H1 (cell line): ENCODE results near the gene NEUROD6. TPM values are rescaled to one million over a fixed set of nuclear protein-coding genes. Genes with fewer than 3 reads are reported as not detected.

Source experiments
- CTCF ChIA-PET: fragments of 300-600 bp; sonication (Branson Sonifier 250); formaldehyde crosslinking; loops from one replicate; lab custom pipeline; 2021; ENCODE audit not compliant: partially characterized antibody; lab: Charles Lee
- POLR2A ChIA-PET: fragments of 300-600 bp; sonication (Branson Sonifier 250); formaldehyde crosslinking; loops from one replicate; lab custom pipeline; 2021; ENCODE audit warnings: inconsistent platforms; ENCODE audit not compliant: partially characterized antibody; lab: Charles Lee
- DNase-seq, 2 experiments: peaks; one replicate each; pipeline versions ENCODE4 v3.0.0 to v3.0.0-alpha.2; 2010 to 2022; ENCODE audit warnings: low spot score in 2 of 2, low read depth in 1 of 2, mixed read lengths in 1 of 2
- FAIRE-seq: peaks from 2 replicates; lab custom pipeline; 2011; peaks lifted over from hg19 to GRCh38; lab: Jason Lieb, UNC
- H2AFZ ChIP-seq: 2 replicates; pipeline ENCODE4 v1.8.1; 2012; ENCODE audit warnings: low read length, inconsistent platforms
- H2AK5ac ChIP-seq: 2 replicates; pipeline ENCODE4 v1.6.1; 2013; ENCODE audit warnings: low read depth, low read length
- H2BK120ac ChIP-seq: replicated peaks from 2 replicates; pipeline ENCODE3; 2013; ENCODE audit warnings: low read depth, low read length, inconsistent platforms
- H2BK12ac ChIP-seq: 2 replicates; pipeline ENCODE4 v1.6.1; 2013; ENCODE audit warnings: low read depth, low read length
- H2BK15ac ChIP-seq: 2 replicates; pipeline ENCODE4 v1.6.1; 2013; ENCODE audit warnings: low read length
- H2BK20ac ChIP-seq: 2 replicates; pipeline ENCODE4 v1.6.1; 2013; ENCODE audit warnings: low read length
- H2BK5ac ChIP-seq: 2 replicates; pipeline ENCODE4 v1.6.1; 2013; ENCODE audit warnings: low read depth, low read length
- H3K14ac ChIP-seq: 2 replicates; pipeline ENCODE4 v1.6.1; 2013; ENCODE audit warnings: inconsistent platforms; ENCODE audit not compliant: insufficient read length
- H3K18ac ChIP-seq: 2 replicates; pipeline ENCODE4 v1.6.1; 2013; ENCODE audit warnings: low read length; ENCODE audit errors: extremely low read depth
- H3K23ac ChIP-seq: 2 replicates; pipeline ENCODE4 v1.6.1; 2013; ENCODE audit warnings: inconsistent platforms; ENCODE audit not compliant: insufficient read length
- H3K23me2 ChIP-seq: 2 replicates; pipeline ENCODE4 v1.6.1; 2013; ENCODE audit warnings: low read depth, low read length
- H3K27ac ChIP-seq: 2 replicates; pipeline ENCODE4 v1.6.1; 2011; ENCODE audit warnings: low read depth, low read length, inconsistent platforms
- H3K27me3 ChIP-seq, 4 experiments: replicated peaks in 1 of 4; 1 replicate in 1 of 4; 2 replicates in 3 of 4; pipeline versions ENCODE4 v1.6.1 to v1.8.1; 2011 to 2013; ENCODE audit warnings: low read length in 3 of 4, mild to moderate bottlenecking in 3 of 4, inconsistent platforms in 2 of 4, mixed read lengths in 2 of 4, moderate library complexity in 1 of 4; ENCODE audit not compliant: control insufficient read depth in 3 of 4, insufficient read depth in 3 of 4; ENCODE audit errors: extremely low read depth in 1 of 4
- H3K36me3 ChIP-seq, 4 experiments: 2 replicates each; pipeline versions ENCODE4 v1.6.1 to v1.8.1; 2011 to 2013; ENCODE audit warnings: mild to moderate bottlenecking in 4 of 4, low read length in 3 of 4, moderate library complexity in 2 of 4, control low read depth in 1 of 4, inconsistent platforms in 1 of 4; ENCODE audit not compliant: insufficient read depth in 4 of 4, control insufficient read depth in 2 of 4
- H3K4ac ChIP-seq: replicated peaks from 2 replicates; pipeline ENCODE3; 2013; ENCODE audit warnings: low read length, low read depth, mixed read lengths, inconsistent platforms; ENCODE audit not compliant: insufficient read length
- H3K4me1 ChIP-seq, 4 experiments: replicated peaks in 1 of 4; 1 replicate in 1 of 4; 2 replicates in 3 of 4; pipeline versions ENCODE4 v1.6.1 to v1.8.1; 2011 to 2013; ENCODE audit warnings: low read length in 3 of 4, inconsistent platforms in 2 of 4, mixed read lengths in 1 of 4; ENCODE audit not compliant: insufficient read depth in 4 of 4, control insufficient read depth in 3 of 4
- H3K4me2 ChIP-seq, 2 experiments: 2 replicates each; pipeline versions ENCODE4 v1.6.1 to v1.8.1; 2011 to 2013; ENCODE audit warnings: low read depth in 2 of 2, low read length in 2 of 2, control low read depth in 1 of 2, inconsistent platforms in 1 of 2, mild to moderate bottlenecking in 1 of 2; ENCODE audit not compliant: insufficient read depth in 1 of 2
- H3K4me3 ChIP-seq, 4 experiments: fragments of 200-600, 300-600 bp in 1 of 4; sonication (generic), shearing (Covaris generic), sonication (Bioruptor Twin) in 1 of 4; 2 replicates each; pipeline versions ENCODE4 v1.5.1 to v1.8.1; 2011 to 2016; ENCODE audit warnings: low read length in 4 of 4, low read depth in 3 of 4, control low read depth in 2 of 4, inconsistent platforms in 2 of 4, mild to moderate bottlenecking in 2 of 4, mixed read lengths in 1 of 4, moderate library complexity in 1 of 4; ENCODE audit not compliant: insufficient read depth in 2 of 4; ENCODE audit errors: extremely low read depth in 1 of 4
- H3K56ac ChIP-seq: replicated peaks from 2 replicates; pipeline ENCODE3; 2013; ENCODE audit warnings: low read depth, mild to moderate bottlenecking, mixed read lengths, low read length, inconsistent platforms; ENCODE audit not compliant: insufficient read length
- H3K79me1 ChIP-seq: 2 replicates; pipeline ENCODE4 v1.6.1; 2013; ENCODE audit warnings: low read depth, low read length, control low read depth
- H3K79me2 ChIP-seq, 2 experiments: 2 replicates each; pipeline versions ENCODE4 v1.6.1 to v1.8.1; 2012 to 2013; ENCODE audit warnings: low read length in 2 of 2, mild to moderate bottlenecking in 2 of 2, inconsistent platforms in 1 of 2; ENCODE audit not compliant: insufficient read depth in 2 of 2, control insufficient read depth in 1 of 2
- H3K9ac ChIP-seq, 4 experiments: replicated peaks in 1 of 4; 1 replicate in 1 of 4; 2 replicates in 3 of 4; pipeline versions ENCODE4 v1.6.1 to v1.8.1; 2011 to 2013; ENCODE audit warnings: low read depth in 3 of 4, low read length in 3 of 4, control low read depth in 2 of 4, mild to moderate bottlenecking in 2 of 4, moderate library complexity in 2 of 4, inconsistent platforms in 1 of 4; ENCODE audit errors: extremely low read depth in 1 of 4
- H3K9me3 ChIP-seq, 2 experiments: 2 replicates each; pipeline versions ENCODE4 v1.6.1 to v1.8.1; 2012 to 2013; ENCODE audit warnings: mild to moderate bottlenecking in 2 of 2, moderate library complexity in 2 of 2, control low read depth in 1 of 2, inconsistent platforms in 1 of 2, low read depth in 1 of 2, low read length in 1 of 2, mixed read lengths in 1 of 2; ENCODE audit not compliant: insufficient read depth in 2 of 2
- H4K20me1 ChIP-seq, 2 experiments: replicated peaks in 1 of 2; 2 replicates each; pipeline versions ENCODE3 to v1.8.1; 2011 to 2013; ENCODE audit warnings: inconsistent platforms in 2 of 2, low read length in 2 of 2, mild to moderate bottlenecking in 1 of 2; ENCODE audit not compliant: insufficient read depth in 2 of 2, control insufficient read depth in 1 of 2
- H4K5ac ChIP-seq: 2 replicates; pipeline ENCODE4 v1.6.1; 2013; ENCODE audit warnings: low read length, low read depth, mixed read lengths, inconsistent platforms; ENCODE audit not compliant: insufficient read length
- H4K8ac ChIP-seq: 2 replicates; pipeline ENCODE4 v1.8.0; 2013; ENCODE audit warnings: mild to moderate bottlenecking, moderate library complexity, low read length, inconsistent platforms; ENCODE audit not compliant: insufficient read depth; ENCODE audit errors: extremely low read depth
- H4K91ac ChIP-seq: replicated peaks from 2 replicates; pipeline ENCODE3; 2013; ENCODE audit warnings: low read length, mixed read lengths, inconsistent platforms; ENCODE audit not compliant: insufficient read length
- CREB1 ChIP-seq: IDR thresholded peaks from 2 replicates; pipeline ENCODE4 v1.6.1; 2012; ENCODE audit warnings: inconsistent platforms
- CTBP2 ChIP-seq: IDR thresholded peaks from 2 replicates; pipeline ENCODE4 v1.7.0; 2011; ENCODE audit warnings: borderline replicate concordance, mild to moderate bottlenecking, moderate library complexity, mixed read lengths, low read length; ENCODE audit not compliant: insufficient read depth, insufficient read length
- EZH2 ChIP-seq: fragments of 200-600 bp; sonication (generic); IDR thresholded peaks from 2 replicates; pipeline ENCODE4 v1.7.1; 2012; ENCODE audit warnings: low read depth, mild to moderate bottlenecking, moderate library complexity, low read length, inconsistent platforms; ENCODE audit not compliant: severe bottlenecking
- GABPA ChIP-seq: IDR thresholded peaks from 2 replicates; pipeline ENCODE4 v1.6.1; 2011; ENCODE audit warnings: mild to moderate bottlenecking, low read length, moderate library complexity, borderline replicate concordance; ENCODE audit not compliant: insufficient read depth
- GTF2F1 ChIP-seq: IDR thresholded peaks from 2 replicates; pipeline ENCODE4 v1.6.1; 2012; ENCODE audit warnings: low read depth, low read length, improper control_type of control experiment, borderline replicate concordance
- KDM1A ChIP-seq: fragments of 200-600, 300-600 bp; sonication (generic); IDR thresholded peaks from 2 replicates; pipeline ENCODE4 v1.7.1; 2016; ENCODE audit warnings: mild to moderate bottlenecking, low read length, borderline replicate concordance
- NRF1 ChIP-seq: IDR thresholded peaks from 2 replicates; pipeline ENCODE4 v1.6.1; 2011; ENCODE audit warnings: mild to moderate bottlenecking, low read depth, low read length, improper control_type of control experiment
- RAD21 ChIP-seq, 2 experiments: IDR thresholded peaks in 1 of 2; conservative IDR thresholded peaks in 1 of 2; 2 replicates each; pipeline ENCODE4 v1.6.1; 2011; ENCODE audit warnings: low read depth in 2 of 2, low read length in 2 of 2, improper control_type of control experiment in 1 of 2, inconsistent platforms in 1 of 2, mild to moderate bottlenecking in 1 of 2, moderate library complexity in 1 of 2
- RXRA ChIP-seq: IDR thresholded peaks from 2 replicates; pipeline ENCODE4 v1.6.1; 2011; ENCODE audit warnings: low read depth, mild to moderate bottlenecking, low read length, moderate library complexity; ENCODE audit not compliant: insufficient read depth
- SIN3A ChIP-seq, 2 experiments: IDR thresholded peaks in 1 of 2; conservative IDR thresholded peaks in 1 of 2; 2 replicates each; pipeline ENCODE4 v1.6.1; 2011 to 2012; ENCODE audit warnings: low read length in 2 of 2, improper control_type of control experiment in 1 of 2, low read depth in 1 of 2, mild to moderate bottlenecking in 1 of 2
- SRF ChIP-seq: IDR thresholded peaks from 2 replicates; pipeline ENCODE4 v1.6.1; 2011; ENCODE audit warnings: mild to moderate bottlenecking, low read depth, low read length, moderate library complexity
- TEAD4 ChIP-seq: IDR thresholded peaks from 2 replicates; pipeline ENCODE4 v1.6.1; 2012; ENCODE audit warnings: low read depth, low read length, inconsistent platforms, mixed read lengths
- WGBS, 2 experiments: shearing (Covaris generic) in 1 of 2; methylation state at CpG; one replicate each; pipeline versions ENCODE4 v1.1.6 to v1.1.7; 2013 to 2015; ENCODE audit warnings: low lambda C conversion rate in 2 of 2, mixed read lengths in 2 of 2, inconsistent platforms in 1 of 2, low coverage in 1 of 2, missing lambda C conversion rate in 1 of 2; ENCODE audit not compliant: insufficient replicate concordance in 2 of 2, insufficient coverage in 1 of 2, insufficient read length in 1 of 2; ENCODE audit errors: extremely low coverage in 1 of 2, missing lambda C conversion rate in 1 of 2; 5-methylcytosine and 5-hydroxymethylcytosine counted together
- polyA plus RNA-seq, 7 experiments: library from polyadenylated mRNA; depleted of rRNA in 3 of 7; stranded (reverse) in 5 of 7; unstranded in 2 of 7; fragments of >200 nt in 5 of 7; fragments of 200-250 nt in 2 of 7; gene quantifications; 1 replicate in 5 of 7; 2 replicates in 1 of 7; 4 replicates in 1 of 7; pipeline versions ENCODE4 v1.2.1 to v1.2.3, GENCODE V29; 2011 to 2013; ENCODE audit warnings: missing spikeins in 2 of 7, mixed read lengths in 2 of 7
- total RNA-seq: library from RNA; stranded (reverse); fragmentation: NEBNext Ultra II Directional; extraction: Animal tissue kit (Norgen Biotek cat#: 25700); gene quantifications from 2 replicates; pipeline ENCODE4 v1.2.1, GENCODE V29; 2021
- TF ChIP-seq, protein P1 (sequence below): IDR thresholded peaks from 2 replicates; pipeline ENCODE4 v1.6.1; 2011; ENCODE audit warnings: low read depth, mild to moderate bottlenecking, low read length; ENCODE audit not compliant: insufficient read depth

NEUROD6 gene
- total and polyA plus RNA-seq, 2 of the 8 experiments (the other 6 are each of a cell fraction or from before 2014, with no cell fraction given): not detected

- no peak overlapping the region for H3K18ac ChIP-seq
- H3K9ac ChIP-seq: no peak overlapping the region
- no peak overlapping the region for H2BK120ac ChIP-seq
- no peaks in the 10 kb centered on the region for H3K79me2 ChIP-seq
- no peak overlapping the region for H2BK12ac ChIP-seq
- H3K4me3 ChIP-seq: no peak overlapping the region
- H3K23me2 ChIP-seq: peaks cover 2% of the 10 kb centered on the region; the same call in 1 of the 2 replicates
- H3K4me2 ChIP-seq: no peak overlapping the region
- ChIA-PET CTCF (interaction anchor here (0.6 to 1.0 kb wide), 5 partner anchors 31 to 547 kb away, joined by 3 to 7 read pairs (median 3); no protein-coding TSS in a partner anchor), POLR2A (no interaction called here)
- H4K91ac ChIP-seq: no peak overlapping the region
- H3K56ac ChIP-seq: no peak overlapping the region
- DNase-seq (no peak), FAIRE-seq (no peak)
- H2AFZ ChIP-seq: no peak overlapping the region
- no peak overlapping the region for H4K8ac ChIP-seq
- H3K36me3 ChIP-seq: no peaks in the 10 kb centered on the region
- H3K79me1 ChIP-seq: no peaks in the 10 kb centered on the region
- H3K27me3 ChIP-seq: peaks cover 5 to 17% (median 8%) of the 10 kb centered on the region in 4 experiments; a peak in 6 of 7 replicates
- H3K4me1 ChIP-seq: no peaks in the 10 kb centered on the region
- no peak overlapping the region for H2BK15ac ChIP-seq
- H2AK5ac ChIP-seq: no peak overlapping the region
- no peak overlapping the region for H3K14ac ChIP-seq
- 88% methylated on average over 5 of the region's 5 CpGs; no CpG with 5 or more reads in 1 of the 2 experiments for WGBS, 2 experiments
- no peak overlapping the region for H2BK20ac ChIP-seq
- H4K5ac ChIP-seq: no peak overlapping the region
- no peaks in the 10 kb centered on the region for H3K9me3 ChIP-seq
- H3K4ac ChIP-seq: no peak overlapping the region
- H3K27ac ChIP-seq: no peak overlapping the region
- H2BK5ac ChIP-seq: no peak overlapping the region
- no peaks in the 10 kb centered on the region for H4K20me1 ChIP-seq
- H3K23ac ChIP-seq: no peak overlapping the region
- TF ChIP-seq CREB1 (no peak), KDM1A (no peak), EZH2 (no peak), GTF2F1 (no peak), NRF1 (no peak), RAD21 (IDR thresholded peaks at IDR 0.05 in 1 of 2, conservative IDR thresholded peaks at IDR 0.05 in 1 of 2; ENCODE audit: low read depth in 2 of 2, low read length in 2 of 2) (no peak), GABPA (no peak), TEAD4 (no peak), CTBP2 (no peak), SIN3A (conservative IDR thresholded peaks at IDR 0.05 in 1 of 2, IDR thresholded peaks at IDR 0.05 in 1 of 2; ENCODE audit: low read depth in 1 of 2, low read length in 2 of 2) (no peak), RXRA (no peak), SRF (no peak)
- TF ChIP-seq, protein P1, sequence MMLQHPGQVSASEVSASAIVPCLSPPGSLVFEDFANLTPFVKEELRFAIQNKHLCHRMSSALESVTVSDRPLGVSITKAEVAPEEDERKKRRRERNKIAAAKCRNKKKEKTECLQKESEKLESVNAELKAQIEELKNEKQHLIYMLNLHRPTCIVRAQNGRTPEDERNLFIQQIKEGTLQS: no peak
These were observed 615 bp upstream of the NEUROD6 start for GRCh38 chr7:31341141-31341540.
